ENCODE measurements around the gene GPD2. TPM values are rescaled to one million over a fixed set of nuclear protein-coding genes. Genes with fewer than 3 reads are reported as not detected.

GPD2 gene
- total and polyA plus RNA-seq, 10 of the 15 experiments (the other 5 are each of a cell fraction or from before 2014, with no cell fraction given), result 10.0 to 73.5 (median 43.4) TPM

GRCh38 chr2:156411835-156412234, 24.3 kb upstream of the GPD2 start:
- in situ Hi-C loops (cut with MboI), result no loop called here
- ChIA-PET RAD21 (ENCODE audit: unreplicated experiment) (no interaction called here), CTCF (interaction anchor here (0.7 to 2.5 kb wide), 3 partner anchors 11 to 40 kb away, joined by 3 to 6 read pairs (median 3); no protein-coding TSS in a partner anchor), SMC1A (ENCODE audit: uncharacterized antibody, unreplicated experiment) (interaction anchor here (1.0 to 2.2 kb wide), 7 partner anchors 11 to 178 kb away, joined by 3 to 7 read pairs (median 3); no protein-coding TSS in a partner anchor), POLR2A (no interaction called here)
- ATAC-seq (no peak), DNase-seq (ENCODE audit: low read depth, low spot score) (no peak), FAIRE-seq (no peak)
- Histone ChIP-seq H3K36me3 (ENCODE audit: control insufficient read depth in 2 of 2, insufficient read depth in 2 of 2, low read length in 1 of 2) (no peaks in the 10 kb centered on the region), H3K4me3 (no peak overlapping the region), H3K9me3 (replicated peaks; ENCODE audit: control insufficient read depth, insufficient read depth, low read length) (no peaks in the 10 kb centered on the region), H3K4me2 (ENCODE audit: control insufficient read depth, insufficient read depth) (no peak overlapping the region), H2AFZ (ENCODE audit: control insufficient read depth, low read depth, low read length) (no peak overlapping the region), H3K9ac (ENCODE audit: control insufficient read depth, insufficient read depth, low read length) (no peak overlapping the region), H3K27me3 (replicated peaks in 1 of 2; ENCODE audit: control insufficient read depth in 2 of 2, insufficient read depth in 2 of 2, low read length in 1 of 2) (no peaks in the 10 kb centered on the region), H3K27ac (ENCODE audit: control insufficient read depth, insufficient read depth) (no peak overlapping the region), H4K20me1 (ENCODE audit: control insufficient read depth, insufficient read depth) (no peaks in the 10 kb centered on the region), H3K4me1 (ENCODE audit: control insufficient read depth, insufficient read depth, low read length) (no peaks in the 10 kb centered on the region), H3K79me2 (ENCODE audit: control insufficient read depth, insufficient read depth, low read length) (no peaks in the 10 kb centered on the region)
- intact Hi-C loops (cut with micrococcal nuclease; ENCODE audit: unreplicated experiment), result no loop called here
- 49% methylated on average over 4 of the region's 4 CpGs for WGBS (ENCODE audit: insufficient coverage, insufficient replicate concordance, low lambda C conversion rate, missing lambda C conversion rate)
- BruUV-seq (replicated peaks), result no TSS peak
- TF ChIP-seq ATF2 (IDR thresholded peaks at IDR 0.05; ENCODE audit: low read length) (no peak), SUZ12 (IDR thresholded peaks at IDR 0.05; ENCODE audit: unreplicated experiment) (no peak), RELA (IDR thresholded peaks at IDR 0.05; ENCODE audit: borderline replicate concordance, partially characterized antibody) (no peak), SMC3 (IDR thresholded peaks at IDR 0.05; ENCODE audit: borderline replicate concordance, low read length) (no peak), E2F8 (IDR thresholded peaks at IDR 0.05; ENCODE audit: low read depth, partially characterized antibody) (no peak), BRCA1 (IDR thresholded peaks at IDR 0.05; ENCODE audit: low read depth, low read length) (no peak)
- TF ChIP-seq, protein P1, sequence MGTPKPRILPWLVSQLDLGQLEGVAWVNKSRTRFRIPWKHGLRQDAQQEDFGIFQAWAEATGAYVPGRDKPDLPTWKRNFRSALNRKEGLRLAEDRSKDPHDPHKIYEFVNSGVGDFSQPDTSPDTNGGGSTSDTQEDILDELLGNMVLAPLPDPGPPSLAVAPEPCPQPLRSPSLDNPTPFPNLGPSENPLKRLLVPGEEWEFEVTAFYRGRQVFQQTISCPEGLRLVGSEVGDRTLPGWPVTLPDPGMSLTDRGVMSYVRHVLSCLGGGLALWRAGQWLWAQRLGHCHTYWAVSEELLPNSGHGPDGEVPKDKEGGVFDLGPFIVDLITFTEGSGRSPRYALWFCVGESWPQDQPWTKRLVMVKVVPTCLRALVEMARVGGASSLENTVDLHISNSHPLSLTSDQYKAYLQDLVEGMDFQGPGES (IDR thresholded peaks at IDR 0.05), result no peak

Data from GM12878 (cell line).